HEK293 (cell line): ENCODE results near the gene FLNC.
A peak's percentile ranks its signal among the peaks of the same experiment; 100 is the strongest.

Source experiments
- CTCF ChIA-PET: fragments of 350-600 bp; formaldehyde crosslinking; extraction: SDS; loops from one replicate; lab custom pipeline; 2021; ENCODE audit warnings: antibody characterized with exemption; lab: Yijun Ruan, JAX
- POLR2A ChIA-PET: fragments of 300-600 bp; formaldehyde crosslinking; extraction: SDS; loops from one replicate; lab custom pipeline; 2020; ENCODE audit warnings: antibody characterized with exemption, inconsistent platforms; lab: Yijun Ruan, JAX
- H3K27ac ChIP-seq: fragments of 200-500 bp; sonication (Bioruptor generic); 2 replicates; pipeline ENCODE4 v1.5.1; 2014; ENCODE audit warnings: low read depth, low read length, control low read depth, inconsistent platforms; ENCODE audit errors: extremely low read depth
- H3K36me3 ChIP-seq, 2 experiments: fragments of 200-500 bp in 1 of 2; sonication (Bioruptor generic) in 1 of 2; 1 replicate in 1 of 2; 2 replicates in 1 of 2; pipeline ENCODE4 v1.5.1; 2014 to 2017; ENCODE audit warnings: inconsistent platforms in 2 of 2, low read length in 2 of 2; ENCODE audit not compliant: control insufficient read depth in 2 of 2, insufficient read depth in 1 of 2
- H3K4me1 ChIP-seq: fragments of 200-500 bp; sonication (Bioruptor generic); 2 replicates; pipeline ENCODE4 v1.5.1; 2014; ENCODE audit warnings: mild to moderate bottlenecking, low read length, inconsistent platforms; ENCODE audit not compliant: control insufficient read depth, insufficient read depth
- H3K4me3 ChIP-seq: 2 replicates; pipeline ENCODE4 v1.5.1; 2011; ENCODE audit warnings: low read depth, mild to moderate bottlenecking, control low read depth, low read length, moderate library complexity
- H3K9me3 ChIP-seq: fragments of 200-500 bp; sonication (Bioruptor generic); 2 replicates; pipeline ENCODE4 v1.5.1; 2014; ENCODE audit warnings: low read depth, low read length, inconsistent platforms; ENCODE audit not compliant: control insufficient read depth, insufficient read depth
- EGR2 ChIP-seq: fragments of 450-650 bp; formaldehyde crosslinking; IDR thresholded peaks from 2 replicates; pipeline ENCODE4 v1.5.1; 2016; ENCODE audit warnings: low read depth, missing biosample characterization, missing genetic modification characterization
- GFI1B ChIP-seq: fragments of 450-650 bp; formaldehyde crosslinking; IDR thresholded peaks from 2 replicates; pipeline ENCODE4 v1.5.1; 2016; ENCODE audit warnings: missing biosample characterization, missing genetic modification characterization
- GLIS1 ChIP-seq: fragments of 450-650 bp; formaldehyde crosslinking; IDR thresholded peaks from 2 replicates; pipeline ENCODE4 v1.5.1; 2016; ENCODE audit warnings: missing biosample characterization, missing genetic modification characterization
- KLF7 ChIP-seq: fragments of 450-650 bp; formaldehyde crosslinking; IDR thresholded peaks from 2 replicates; pipeline ENCODE4 v1.5.1; 2016; ENCODE audit warnings: missing biosample characterization, missing genetic modification characterization, borderline replicate concordance
- ZBTB20 ChIP-seq: fragments of 450-650 bp; formaldehyde crosslinking; IDR thresholded peaks from 2 replicates; pipeline ENCODE4 v1.5.1; 2016; ENCODE audit warnings: missing biosample characterization, missing genetic modification characterization
- ZBTB8A ChIP-seq: fragments of 450-650 bp; formaldehyde crosslinking; IDR thresholded peaks from 2 replicates; pipeline ENCODE4 v1.5.1; 2016; ENCODE audit warnings: missing biosample characterization, missing genetic modification characterization
- ZFHX2 ChIP-seq: fragments of 450-650 bp; formaldehyde crosslinking; conservative IDR thresholded peaks from 2 replicates; pipeline ENCODE4 v1.5.1; 2016; ENCODE audit warnings: missing biosample characterization, missing genetic modification characterization
- ZIC2 ChIP-seq: fragments of 450-650 bp; formaldehyde crosslinking; IDR thresholded peaks from 2 replicates; pipeline ENCODE4 v1.5.1; 2016; ENCODE audit warnings: missing biosample characterization, missing genetic modification characterization
- ZNF132 ChIP-seq: fragments of 450-650 bp; formaldehyde crosslinking; IDR thresholded peaks from 2 replicates; pipeline ENCODE4 v1.5.1; 2017; ENCODE audit warnings: missing biosample characterization, missing genetic modification characterization, borderline replicate concordance
- ZNF16 ChIP-seq: fragments of 450-650 bp; formaldehyde crosslinking; IDR thresholded peaks from 2 replicates; pipeline ENCODE4 v1.5.1; 2016; ENCODE audit warnings: low read depth, missing biosample characterization, missing genetic modification characterization
- ZNF341 ChIP-seq: fragments of 450-650 bp; formaldehyde crosslinking; IDR thresholded peaks from 2 replicates; pipeline ENCODE4; 2016; ENCODE audit warnings: low read depth, missing biosample characterization, missing genetic modification characterization
- ZNF600 ChIP-seq: fragments of 450-650 bp; formaldehyde crosslinking; IDR thresholded peaks from 2 replicates; pipeline ENCODE4 v1.5.1; 2016; ENCODE audit warnings: missing biosample characterization, missing genetic modification characterization
- ZNF623 ChIP-seq: fragments of 450-650 bp; formaldehyde crosslinking; IDR thresholded peaks from 2 replicates; pipeline ENCODE4 v1.5.1; 2016; ENCODE audit warnings: missing biosample characterization, missing genetic modification characterization
- ZSCAN4 ChIP-seq: fragments of 450-650 bp; formaldehyde crosslinking; IDR thresholded peaks from 2 replicates; pipeline ENCODE4 v1.5.1; 2017; ENCODE audit warnings: missing biosample characterization, missing genetic modification characterization
- TF ChIP-seq, protein P1 (sequence below): fragments of 450-650 bp; formaldehyde crosslinking; IDR thresholded peaks from 2 replicates; pipeline ENCODE4 v1.5.1; 2016; ENCODE audit warnings: missing biosample characterization, missing genetic modification characterization
- TF ChIP-seq, protein P2 (sequence below): fragments of 450-650 bp; formaldehyde crosslinking; IDR thresholded peaks from 2 replicates; pipeline ENCODE4 v1.5.1; 2016; ENCODE audit warnings: missing biosample characterization, missing genetic modification characterization
- TF ChIP-seq, protein P3 (sequence below): fragments of 450-650 bp; formaldehyde crosslinking; IDR thresholded peaks from 2 replicates; pipeline ENCODE4 v1.5.1; 2017; ENCODE audit warnings: missing biosample characterization, missing genetic modification characterization
- TF ChIP-seq, protein P4 (sequence below): fragments of 450-650 bp; formaldehyde crosslinking; IDR thresholded peaks from 2 replicates; pipeline ENCODE4 v1.5.1; 2016; ENCODE audit warnings: missing biosample characterization, missing genetic modification characterization

Gene FLNC

GRCh38 chr7:128856001-128856718 lies 26.0 kb downstream of the FLNC start:
- H3K9me3 ChIP-seq = no peaks in the 10 kb centered on the region
- H3K4me3 ChIP-seq = no peak overlapping the region
- POLR2A ChIA-PET = no interaction called here
- no peak for TF ChIP-seq GFI1B (tag by site-specific recombination)
- TF ChIP-seq EGR2 (tag by site-specific recombination) = peak; percentile 70
- peak; percentile 18; the same call in 1 of the 2 replicates for TF ChIP-seq GLIS1
- peak; percentile 70 for TF ChIP-seq ZFHX2 (tag by site-specific recombination)
- TF ChIP-seq, protein P1, sequence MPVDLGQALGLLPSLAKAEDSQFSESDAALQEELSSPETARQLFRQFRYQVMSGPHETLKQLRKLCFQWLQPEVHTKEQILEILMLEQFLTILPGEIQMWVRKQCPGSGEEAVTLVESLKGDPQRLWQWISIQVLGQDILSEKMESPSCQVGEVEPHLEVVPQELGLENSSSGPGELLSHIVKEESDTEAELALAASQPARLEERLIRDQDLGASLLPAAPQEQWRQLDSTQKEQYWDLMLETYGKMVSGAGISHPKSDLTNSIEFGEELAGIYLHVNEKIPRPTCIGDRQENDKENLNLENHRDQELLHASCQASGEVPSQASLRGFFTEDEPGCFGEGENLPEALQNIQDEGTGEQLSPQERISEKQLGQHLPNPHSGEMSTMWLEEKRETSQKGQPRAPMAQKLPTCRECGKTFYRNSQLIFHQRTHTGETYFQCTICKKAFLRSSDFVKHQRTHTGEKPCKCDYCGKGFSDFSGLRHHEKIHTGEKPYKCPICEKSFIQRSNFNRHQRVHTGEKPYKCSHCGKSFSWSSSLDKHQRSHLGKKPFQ (tag by site-specific recombination) = no peak
- H3K4me1 ChIP-seq = no peaks in the 10 kb centered on the region
- CTCF ChIA-PET = no interaction called here
- peaks cover 0 to 64% of the 10 kb centered on the region in 2 experiments; a peak in 1 of 3 replicates for H3K36me3 ChIP-seq
- no peak overlapping the region for H3K27ac ChIP-seq

DNA sequence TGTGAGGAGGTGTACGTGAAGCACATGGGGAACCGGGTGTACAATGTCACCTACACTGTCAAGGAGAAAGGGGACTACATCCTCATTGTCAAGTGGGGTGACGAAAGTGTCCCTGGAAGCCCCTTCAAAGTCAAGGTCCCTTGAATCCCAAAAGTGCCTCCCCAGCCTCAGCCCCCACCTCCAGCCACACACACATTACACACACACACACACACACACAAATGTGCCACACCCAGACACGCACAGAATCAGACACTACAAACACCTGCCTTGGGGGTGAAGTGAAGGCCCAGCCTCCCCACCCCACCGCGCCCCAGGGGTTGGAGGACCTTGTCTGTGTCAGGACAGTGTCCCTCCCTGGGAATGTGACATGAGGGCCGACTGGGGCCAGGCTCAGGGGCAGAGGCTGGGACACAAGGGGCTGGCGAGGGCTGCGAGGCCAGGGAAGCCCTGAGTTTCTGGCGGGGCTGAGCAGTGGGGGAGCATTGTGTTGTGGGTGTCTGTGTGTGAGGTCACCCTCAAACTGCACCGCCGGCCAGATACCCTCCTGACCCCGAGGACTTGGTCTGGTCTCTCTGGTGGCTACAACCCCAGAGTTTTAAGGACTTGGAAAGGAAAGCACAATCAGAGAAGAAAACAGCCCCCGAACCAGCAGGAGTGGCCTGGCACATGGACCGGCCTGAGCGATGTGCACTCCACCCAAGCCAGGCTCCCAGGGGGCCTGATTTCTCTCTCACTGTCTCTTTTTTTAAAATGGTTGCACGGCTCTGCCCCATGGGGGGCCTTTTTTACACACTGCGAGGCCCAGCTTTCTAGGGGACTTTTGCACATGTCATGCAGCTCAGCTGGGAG lies 28.4 kb downstream of the FLNC start:
- H3K4me3 ChIP-seq = no peak overlapping the region
- TF ChIP-seq ZNF16 = no peak
- TF ChIP-seq ZSCAN4 (tag by site-specific recombination) = peak; percentile 30; the same call in 1 of the 2 replicates
- TF ChIP-seq, protein P2, sequence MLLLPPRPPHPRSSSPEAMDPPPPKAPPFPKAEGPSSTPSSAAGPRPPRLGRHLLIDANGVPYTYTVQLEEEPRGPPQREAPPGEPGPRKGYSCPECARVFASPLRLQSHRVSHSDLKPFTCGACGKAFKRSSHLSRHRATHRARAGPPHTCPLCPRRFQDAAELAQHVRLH (tag by site-specific recombination) = no peak
- peak; percentile 60 for TF ChIP-seq ZIC2 (tag by site-specific recombination)
- TF ChIP-seq GLIS1 = peak; percentile 72
- POLR2A ChIA-PET = no interaction called here
- H3K4me1 ChIP-seq = no peaks in the 10 kb centered on the region
- H3K27ac ChIP-seq = no peak overlapping the region
- H3K36me3 ChIP-seq = peaks cover 0 to 41% of the 10 kb centered on the region in 2 experiments; a peak in 1 of 3 replicates
- CTCF ChIA-PET = interaction anchor here (1.9 kb wide), 1 partner anchor 16 kb away, joined by 6 read pairs; no protein-coding TSS in a partner anchor
- H3K9me3 ChIP-seq = no peaks in the 10 kb centered on the region

- ChIA-PET CTCF (interaction anchor here (0.6 to 1.9 kb wide), 5 partner anchors 15 to 151 kb away, joined by 3 to 6 read pairs (median 3); no protein-coding TSS in a partner anchor), POLR2A (no interaction called here)
- Histone ChIP-seq H3K4me3 (no peak overlapping the region), H3K36me3 (peaks cover 2 to 32% of the 10 kb centered on the region in 2 experiments; a peak in 2 of 3 replicates), H3K9me3 (no peaks in the 10 kb centered on the region), H3K4me1 (no peaks in the 10 kb centered on the region), H3K27ac (no peak overlapping the region)
- TF ChIP-seq ZBTB8A (tag by site-specific recombination) (no peak), ZIC2 (tag by site-specific recombination) (0 out of 2 replicates have a peak, but pooled peaks have one; percentile 2), ZNF623 (tag by site-specific recombination) (peak; percentile 59; the same call in 1 of the 2 replicates), ZNF341 (tag by site-specific recombination) (peak; percentile 41), KLF7 (no peak), ZNF600 (tag by site-specific recombination) (peak; percentile 39; the same call in 1 of the 2 replicates), ZNF132 (tag by site-specific recombination) (no peak), ZBTB20 (tag by site-specific recombination) (no peak)
- TF ChIP-seq, protein P3, sequence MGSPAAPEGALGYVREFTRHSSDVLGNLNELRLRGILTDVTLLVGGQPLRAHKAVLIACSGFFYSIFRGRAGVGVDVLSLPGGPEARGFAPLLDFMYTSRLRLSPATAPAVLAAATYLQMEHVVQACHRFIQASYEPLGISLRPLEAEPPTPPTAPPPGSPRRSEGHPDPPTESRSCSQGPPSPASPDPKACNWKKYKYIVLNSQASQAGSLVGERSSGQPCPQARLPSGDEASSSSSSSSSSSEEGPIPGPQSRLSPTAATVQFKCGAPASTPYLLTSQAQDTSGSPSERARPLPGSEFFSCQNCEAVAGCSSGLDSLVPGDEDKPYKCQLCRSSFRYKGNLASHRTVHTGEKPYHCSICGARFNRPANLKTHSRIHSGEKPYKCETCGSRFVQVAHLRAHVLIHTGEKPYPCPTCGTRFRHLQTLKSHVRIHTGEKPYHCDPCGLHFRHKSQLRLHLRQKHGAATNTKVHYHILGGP = no peak
- TF ChIP-seq, protein P4, sequence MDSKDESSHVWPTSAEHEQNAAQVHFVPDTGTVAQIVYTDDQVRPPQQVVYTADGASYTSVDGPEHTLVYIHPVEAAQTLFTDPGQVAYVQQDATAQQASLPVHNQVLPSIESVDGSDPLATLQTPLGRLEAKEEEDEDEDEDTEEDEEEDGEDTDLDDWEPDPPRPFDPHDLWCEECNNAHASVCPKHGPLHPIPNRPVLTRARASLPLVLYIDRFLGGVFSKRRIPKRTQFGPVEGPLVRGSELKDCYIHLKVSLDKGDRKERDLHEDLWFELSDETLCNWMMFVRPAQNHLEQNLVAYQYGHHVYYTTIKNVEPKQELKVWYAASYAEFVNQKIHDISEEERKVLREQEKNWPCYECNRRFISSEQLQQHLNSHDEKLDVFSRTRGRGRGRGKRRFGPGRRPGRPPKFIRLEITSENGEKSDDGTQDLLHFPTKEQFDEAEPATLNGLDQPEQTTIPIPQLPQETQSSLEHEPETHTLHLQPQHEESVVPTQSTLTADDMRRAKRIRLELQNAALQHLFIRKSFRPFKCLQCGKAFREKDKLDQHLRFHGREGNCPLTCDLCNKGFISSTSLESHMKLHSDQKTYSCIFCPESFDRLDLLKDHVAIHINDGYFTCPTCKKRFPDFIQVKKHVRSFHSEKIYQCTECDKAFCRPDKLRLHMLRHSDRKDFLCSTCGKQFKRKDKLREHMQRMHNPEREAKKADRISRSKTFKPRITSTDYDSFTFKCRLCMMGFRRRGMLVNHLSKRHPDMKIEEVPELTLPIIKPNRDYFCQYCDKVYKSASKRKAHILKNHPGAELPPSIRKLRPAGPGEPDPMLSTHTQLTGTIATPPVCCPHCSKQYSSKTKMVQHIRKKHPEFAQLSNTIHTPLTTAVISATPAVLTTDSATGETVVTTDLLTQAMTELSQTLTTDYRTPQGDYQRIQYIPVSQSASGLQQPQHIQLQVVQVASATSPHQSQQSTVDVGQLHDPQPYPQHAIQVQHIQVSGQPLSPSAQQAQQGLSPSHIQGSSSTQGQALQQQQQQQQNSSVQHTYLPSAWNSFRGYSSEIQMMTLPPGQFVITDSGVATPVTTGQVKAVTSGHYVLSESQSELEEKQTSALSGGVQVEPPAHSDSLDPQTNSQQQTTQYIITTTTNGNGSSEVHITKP (tag by site-specific recombination) = peak; percentile 60; the same call in 1 of the 2 replicates
These were observed 29.3 kb downstream of the FLNC start for GRCh38 chr7:128859232-128860157.
